ENCODE data around the gene P2RX3. TPM values are rescaled to one million over a fixed set of nuclear protein-coding genes. Genes with fewer than 3 reads are reported as not detected.

Gene P2RX3
- total and polyA plus RNA-seq, 2 of the 8 experiments (the other 6 are each of a cell fraction or from before 2014, with no cell fraction given) = 0.45 to 0.47 TPM

DNA sequence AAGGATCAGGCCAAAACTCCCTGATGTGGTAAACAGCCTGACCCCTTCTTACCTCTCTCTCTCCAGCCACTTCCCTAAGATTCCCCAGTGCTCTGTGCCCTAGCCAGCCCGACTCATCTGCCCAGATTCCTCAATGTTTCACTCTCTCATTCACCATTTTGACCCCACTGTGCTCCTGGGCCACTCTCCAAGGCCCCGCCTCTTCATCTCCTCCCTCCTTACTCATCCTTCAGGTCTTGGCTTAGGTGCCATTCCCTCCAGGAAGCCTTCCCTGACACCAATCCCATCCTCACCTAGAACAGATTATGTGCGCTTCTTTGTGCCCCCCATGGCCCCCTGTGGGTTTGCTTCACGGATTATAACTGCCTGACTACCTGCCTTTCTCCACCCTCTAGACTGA is 75.5 kb downstream of the P2RX3 start (continued):
- TF ChIP-seq, protein P1, sequence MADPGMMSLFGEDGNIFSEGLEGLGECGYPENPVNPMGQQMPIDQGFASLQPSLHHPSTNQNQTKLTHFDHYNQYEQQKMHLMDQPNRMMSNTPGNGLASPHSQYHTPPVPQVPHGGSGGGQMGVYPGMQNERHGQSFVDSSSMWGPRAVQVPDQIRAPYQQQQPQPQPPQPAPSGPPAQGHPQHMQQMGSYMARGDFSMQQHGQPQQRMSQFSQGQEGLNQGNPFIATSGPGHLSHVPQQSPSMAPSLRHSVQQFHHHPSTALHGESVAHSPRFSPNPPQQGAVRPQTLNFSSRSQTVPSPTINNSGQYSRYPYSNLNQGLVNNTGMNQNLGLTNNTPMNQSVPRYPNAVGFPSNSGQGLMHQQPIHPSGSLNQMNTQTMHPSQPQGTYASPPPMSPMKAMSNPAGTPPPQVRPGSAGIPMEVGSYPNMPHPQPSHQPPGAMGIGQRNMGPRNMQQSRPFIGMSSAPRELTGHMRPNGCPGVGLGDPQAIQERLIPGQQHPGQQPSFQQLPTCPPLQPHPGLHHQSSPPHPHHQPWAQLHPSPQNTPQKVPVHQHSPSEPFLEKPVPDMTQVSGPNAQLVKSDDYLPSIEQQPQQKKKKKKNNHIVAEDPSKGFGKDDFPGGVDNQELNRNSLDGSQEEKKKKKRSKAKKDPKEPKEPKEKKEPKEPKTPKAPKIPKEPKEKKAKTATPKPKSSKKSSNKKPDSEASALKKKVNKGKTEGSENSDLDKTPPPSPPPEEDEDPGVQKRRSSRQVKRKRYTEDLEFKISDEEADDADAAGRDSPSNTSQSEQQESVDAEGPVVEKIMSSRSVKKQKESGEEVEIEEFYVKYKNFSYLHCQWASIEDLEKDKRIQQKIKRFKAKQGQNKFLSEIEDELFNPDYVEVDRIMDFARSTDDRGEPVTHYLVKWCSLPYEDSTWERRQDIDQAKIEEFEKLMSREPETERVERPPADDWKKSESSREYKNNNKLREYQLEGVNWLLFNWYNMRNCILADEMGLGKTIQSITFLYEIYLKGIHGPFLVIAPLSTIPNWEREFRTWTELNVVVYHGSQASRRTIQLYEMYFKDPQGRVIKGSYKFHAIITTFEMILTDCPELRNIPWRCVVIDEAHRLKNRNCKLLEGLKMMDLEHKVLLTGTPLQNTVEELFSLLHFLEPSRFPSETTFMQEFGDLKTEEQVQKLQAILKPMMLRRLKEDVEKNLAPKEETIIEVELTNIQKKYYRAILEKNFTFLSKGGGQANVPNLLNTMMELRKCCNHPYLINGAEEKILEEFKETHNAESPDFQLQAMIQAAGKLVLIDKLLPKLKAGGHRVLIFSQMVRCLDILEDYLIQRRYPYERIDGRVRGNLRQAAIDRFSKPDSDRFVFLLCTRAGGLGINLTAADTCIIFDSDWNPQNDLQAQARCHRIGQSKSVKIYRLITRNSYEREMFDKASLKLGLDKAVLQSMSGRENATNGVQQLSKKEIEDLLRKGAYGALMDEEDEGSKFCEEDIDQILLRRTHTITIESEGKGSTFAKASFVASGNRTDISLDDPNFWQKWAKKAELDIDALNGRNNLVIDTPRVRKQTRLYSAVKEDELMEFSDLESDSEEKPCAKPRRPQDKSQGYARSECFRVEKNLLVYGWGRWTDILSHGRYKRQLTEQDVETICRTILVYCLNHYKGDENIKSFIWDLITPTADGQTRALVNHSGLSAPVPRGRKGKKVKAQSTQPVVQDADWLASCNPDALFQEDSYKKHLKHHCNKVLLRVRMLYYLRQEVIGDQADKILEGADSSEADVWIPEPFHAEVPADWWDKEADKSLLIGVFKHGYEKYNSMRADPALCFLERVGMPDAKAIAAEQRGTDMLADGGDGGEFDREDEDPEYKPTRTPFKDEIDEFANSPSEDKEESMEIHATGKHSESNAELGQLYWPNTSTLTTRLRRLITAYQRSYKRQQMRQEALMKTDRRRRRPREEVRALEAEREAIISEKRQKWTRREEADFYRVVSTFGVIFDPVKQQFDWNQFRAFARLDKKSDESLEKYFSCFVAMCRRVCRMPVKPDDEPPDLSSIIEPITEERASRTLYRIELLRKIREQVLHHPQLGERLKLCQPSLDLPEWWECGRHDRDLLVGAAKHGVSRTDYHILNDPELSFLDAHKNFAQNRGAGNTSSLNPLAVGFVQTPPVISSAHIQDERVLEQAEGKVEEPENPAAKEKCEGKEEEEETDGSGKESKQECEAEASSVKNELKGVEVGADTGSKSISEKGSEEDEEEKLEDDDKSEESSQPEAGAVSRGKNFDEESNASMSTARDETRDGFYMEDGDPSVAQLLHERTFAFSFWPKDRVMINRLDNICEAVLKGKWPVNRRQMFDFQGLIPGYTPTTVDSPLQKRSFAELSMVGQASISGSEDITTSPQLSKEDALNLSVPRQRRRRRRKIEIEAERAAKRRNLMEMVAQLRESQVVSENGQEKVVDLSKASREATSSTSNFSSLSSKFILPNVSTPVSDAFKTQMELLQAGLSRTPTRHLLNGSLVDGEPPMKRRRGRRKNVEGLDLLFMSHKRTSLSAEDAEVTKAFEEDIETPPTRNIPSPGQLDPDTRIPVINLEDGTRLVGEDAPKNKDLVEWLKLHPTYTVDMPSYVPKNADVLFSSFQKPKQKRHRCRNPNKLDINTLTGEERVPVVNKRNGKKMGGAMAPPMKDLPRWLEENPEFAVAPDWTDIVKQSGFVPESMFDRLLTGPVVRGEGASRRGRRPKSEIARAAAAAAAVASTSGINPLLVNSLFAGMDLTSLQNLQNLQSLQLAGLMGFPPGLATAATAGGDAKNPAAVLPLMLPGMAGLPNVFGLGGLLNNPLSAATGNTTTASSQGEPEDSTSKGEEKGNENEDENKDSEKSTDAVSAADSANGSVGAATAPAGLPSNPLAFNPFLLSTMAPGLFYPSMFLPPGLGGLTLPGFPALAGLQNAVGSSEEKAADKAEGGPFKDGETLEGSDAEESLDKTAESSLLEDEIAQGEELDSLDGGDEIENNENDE (IDR thresholded peaks at IDR 0.05; ENCODE audit: insufficient replicate concordance, low read length) = no peak
- TF ChIP-seq SIRT6 (IDR thresholded peaks at IDR 0.05; ENCODE audit: low read length) = no peak
- no peak for TF ChIP-seq TAF1 (IDR thresholded peaks at IDR 0.05; ENCODE audit: low read depth, low read length)
- no peak for TF ChIP-seq GTF2F1 (IDR thresholded peaks at IDR 0.05; ENCODE audit: borderline replicate concordance, low read depth, low read length)

Data from H1 (cell line).